Thoracic aorta (tissue), 2 donors: Measurements from ENCODE around the gene DNAH17. TPM values are rescaled to one million over a fixed set of nuclear protein-coding genes. Genes with fewer than 3 reads are reported as not detected.

Experiments used
- ATAC-seq: fragments of 150-250 bp; one replicate; pipeline ENCODE4 v1.8.0; 2017; ENCODE audit warnings: low read depth; ENCODE audit not compliant: insufficient number of reproducible peaks, low FRiP score
- DNase-seq: peaks from one replicate; pipeline ENCODE4 v3.0.0-alpha.2; 2020; ENCODE audit warnings: low spot score
- H3K27ac ChIP-seq, 2 donors: fragments of 200-600 bp; sonication (generic); 1 replicate in 1 of 2; 2 replicates in 1 of 2; pipeline ENCODE4 v1.5.1; 2016; ENCODE audit warnings: mild to moderate bottlenecking in 2 of 2, moderate library complexity in 2 of 2
- H3K27me3 ChIP-seq: fragments of 200-600 bp; sonication (generic); replicated peaks from 2 replicates; pipeline ENCODE4 v1.6.0; 2016; ENCODE audit warnings: mild to moderate bottlenecking; ENCODE audit not compliant: insufficient read depth
- H3K36me3 ChIP-seq: fragments of 200-600 bp; sonication (generic); one replicate; pipeline ENCODE4 v1.5.1; 2016
- H3K4me1 ChIP-seq, 2 donors: fragments of 200-600 bp; sonication (generic); 1 replicate in 1 of 2; 2 replicates in 1 of 2; pipeline versions ENCODE4 v1.5.1 to v1.6.0; 2016; ENCODE audit warnings: low read depth in 2 of 2, mild to moderate bottlenecking in 1 of 2; ENCODE audit not compliant: control insufficient read depth in 1 of 2
- H3K4me3 ChIP-seq: fragments of 200-600 bp; sonication (generic); 2 replicates; pipeline ENCODE4 v1.5.1; 2016; ENCODE audit warnings: mild to moderate bottlenecking
- H3K9me3 ChIP-seq: fragments of 200-600 bp; sonication (generic); 2 replicates; pipeline ENCODE4 v1.5.1; 2016
- total RNA-seq, 2 donors: library from RNA; depleted of rRNA; stranded (reverse); fragments of >200 nt; gene quantifications; one replicate each; pipeline versions ENCODE4 v1.1.0 to v1.2.3, GENCODE V29; 2016
- TF ChIP-seq, protein P1 (sequence below): fragments of 200-600 bp; sonication (generic); IDR thresholded peaks from one replicate; pipeline ENCODE4 v1.5.1; 2019; ENCODE audit warnings: antibody characterized with exemption

DNAH17 gene
- total RNA-seq, 2 donors from 2014 or later = 0.14 TPM

DNA sequence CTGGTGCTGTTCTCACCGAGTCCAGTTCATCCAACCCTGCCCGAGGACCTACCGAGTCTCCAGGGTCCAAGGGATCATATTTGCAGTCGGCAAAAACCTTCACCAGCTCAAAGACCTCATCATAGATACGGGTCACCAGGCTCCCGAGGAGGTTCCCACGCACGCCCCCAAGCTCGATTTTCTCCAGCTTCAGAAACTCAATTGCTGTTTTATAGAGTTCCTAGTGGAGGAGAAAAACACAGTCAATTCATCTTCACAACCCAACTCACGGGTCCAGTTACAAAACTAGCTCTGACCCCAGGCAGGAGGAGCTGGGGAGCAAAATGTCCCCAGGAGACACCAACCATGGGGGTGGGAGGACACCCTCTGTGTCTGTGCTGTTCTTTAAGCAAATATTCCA, 10.2 kb downstream of the DNAH17 start:
- no peaks in the 10 kb centered on the region for H3K9me3 ChIP-seq
- ATAC-seq (no peak), DNase-seq (no peak)
- H3K27ac ChIP-seq = no peak overlapping the region
- no peaks in the 10 kb centered on the region for H3K4me1 ChIP-seq
- TF ChIP-seq, protein P1, sequence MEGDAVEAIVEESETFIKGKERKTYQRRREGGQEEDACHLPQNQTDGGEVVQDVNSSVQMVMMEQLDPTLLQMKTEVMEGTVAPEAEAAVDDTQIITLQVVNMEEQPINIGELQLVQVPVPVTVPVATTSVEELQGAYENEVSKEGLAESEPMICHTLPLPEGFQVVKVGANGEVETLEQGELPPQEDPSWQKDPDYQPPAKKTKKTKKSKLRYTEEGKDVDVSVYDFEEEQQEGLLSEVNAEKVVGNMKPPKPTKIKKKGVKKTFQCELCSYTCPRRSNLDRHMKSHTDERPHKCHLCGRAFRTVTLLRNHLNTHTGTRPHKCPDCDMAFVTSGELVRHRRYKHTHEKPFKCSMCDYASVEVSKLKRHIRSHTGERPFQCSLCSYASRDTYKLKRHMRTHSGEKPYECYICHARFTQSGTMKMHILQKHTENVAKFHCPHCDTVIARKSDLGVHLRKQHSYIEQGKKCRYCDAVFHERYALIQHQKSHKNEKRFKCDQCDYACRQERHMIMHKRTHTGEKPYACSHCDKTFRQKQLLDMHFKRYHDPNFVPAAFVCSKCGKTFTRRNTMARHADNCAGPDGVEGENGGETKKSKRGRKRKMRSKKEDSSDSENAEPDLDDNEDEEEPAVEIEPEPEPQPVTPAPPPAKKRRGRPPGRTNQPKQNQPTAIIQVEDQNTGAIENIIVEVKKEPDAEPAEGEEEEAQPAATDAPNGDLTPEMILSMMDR = no peak
- H3K36me3 ChIP-seq = no peaks in the 10 kb centered on the region
- H3K4me3 ChIP-seq = no peak overlapping the region
- H3K27me3 ChIP-seq = no peaks in the 10 kb centered on the region

DNA sequence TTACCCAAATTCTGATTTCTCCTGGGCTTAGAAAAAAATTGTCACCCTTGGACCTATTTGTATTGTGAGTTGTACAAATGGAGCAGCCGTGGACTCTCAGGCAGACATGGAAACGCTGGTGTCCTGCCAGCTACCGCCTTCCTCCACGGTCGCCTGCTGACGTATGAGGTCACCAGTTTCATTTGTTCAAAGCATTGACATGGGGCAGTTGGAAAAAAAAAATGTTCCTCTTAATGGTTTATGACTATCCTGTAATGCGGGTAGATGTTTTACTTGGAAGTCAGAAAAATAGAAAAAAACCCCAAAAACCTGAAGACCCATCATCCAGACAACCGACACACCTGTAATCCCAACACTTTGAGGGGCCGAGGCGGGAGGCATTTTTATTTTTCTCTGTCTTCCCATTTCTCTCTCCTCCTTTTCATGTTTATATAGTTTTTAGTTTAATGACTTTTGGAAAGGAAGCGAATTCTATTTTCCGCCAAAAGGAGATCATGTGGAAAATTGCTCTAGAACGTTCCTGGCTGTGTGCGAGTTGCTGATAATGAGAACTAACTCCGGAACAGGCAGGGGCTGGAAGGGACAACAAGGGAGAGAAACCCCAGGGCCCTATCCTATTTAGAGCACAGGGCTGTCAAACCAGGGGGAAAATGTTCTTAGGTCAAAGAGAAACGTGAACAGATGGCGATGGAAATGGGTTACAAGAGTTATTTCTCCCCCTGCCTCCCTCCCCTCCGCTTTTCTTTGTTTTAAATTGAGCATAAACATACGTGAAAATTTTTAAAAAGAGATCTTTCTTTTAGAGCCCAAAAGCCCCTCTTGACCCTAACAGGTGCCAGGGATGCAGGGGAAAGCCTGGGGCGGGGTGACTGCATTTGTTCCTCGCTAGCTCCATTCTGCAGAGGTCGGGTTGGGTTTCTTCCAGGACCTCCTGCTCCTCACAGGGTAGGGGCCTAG, 13.7 kb downstream of the DNAH17 start:
- no peak overlapping the region for H3K4me3 ChIP-seq
- ATAC-seq (no peak), DNase-seq (no peak)
- no peaks in the 10 kb centered on the region for H3K4me1 ChIP-seq
- no peak overlapping the region for H3K27ac ChIP-seq
- no peaks in the 10 kb centered on the region for H3K27me3 ChIP-seq
- H3K9me3 ChIP-seq = no peaks in the 10 kb centered on the region
- H3K36me3 ChIP-seq = no peaks in the 10 kb centered on the region
- TF ChIP-seq, protein P1 = no peak

DNA sequence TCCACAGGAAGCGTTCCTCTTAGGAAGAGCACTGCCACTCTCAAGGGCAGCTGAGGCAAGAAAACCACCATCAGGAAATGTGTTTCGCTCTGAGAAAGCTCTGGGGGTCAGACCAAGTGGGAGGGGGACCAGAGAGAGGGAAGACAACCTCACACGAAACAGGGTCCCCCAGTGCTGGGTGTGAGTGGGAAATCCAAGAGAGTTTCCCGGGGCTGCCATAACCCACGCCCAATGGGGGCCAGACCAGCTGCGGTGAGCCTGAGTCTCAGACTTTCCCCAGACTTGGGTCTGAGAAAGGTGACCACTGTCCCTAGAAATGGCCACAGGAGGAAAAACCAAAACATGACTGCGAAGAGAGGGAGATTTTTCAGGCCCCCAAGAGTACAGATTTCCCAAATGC, 14.5 kb downstream of the DNAH17 start:
- ATAC-seq (no peak), DNase-seq (no peak)
- no peaks in the 10 kb centered on the region for H3K27me3 ChIP-seq
- TF ChIP-seq, protein P1 = no peak
- no peaks in the 10 kb centered on the region for H3K9me3 ChIP-seq
- H3K4me3 ChIP-seq = no peak overlapping the region
- H3K36me3 ChIP-seq = no peaks in the 10 kb centered on the region
- no peak overlapping the region for H3K27ac ChIP-seq
- H3K4me1 ChIP-seq = no peaks in the 10 kb centered on the region

DNA sequence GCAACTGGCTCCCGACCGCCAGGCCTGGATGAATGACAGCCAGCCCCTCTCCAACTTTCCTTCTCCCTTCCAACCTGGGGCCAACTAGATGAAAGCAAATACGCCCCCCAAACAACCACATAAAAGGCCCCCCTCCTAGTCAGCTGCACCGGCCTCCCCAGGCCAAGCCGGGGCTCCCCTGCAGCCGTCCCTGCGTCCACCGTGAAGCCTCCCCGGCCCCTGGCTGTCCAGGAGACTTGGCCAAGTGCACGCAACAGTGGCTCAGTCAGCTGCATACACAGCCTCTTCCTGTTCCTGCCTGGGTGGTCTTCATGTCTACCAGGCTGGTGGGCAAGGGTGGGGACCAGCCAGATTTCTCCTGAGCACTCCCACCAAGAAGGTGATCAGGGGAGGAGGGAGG, 16.0 kb downstream of the DNAH17 start:
- no peaks in the 10 kb centered on the region for H3K9me3 ChIP-seq
- TF ChIP-seq, protein P1 = no peak
- ATAC-seq (no peak), DNase-seq (no peak)
- H3K4me3 ChIP-seq = no peak overlapping the region
- H3K27ac ChIP-seq = no peak overlapping the region
- H3K27me3 ChIP-seq = no peaks in the 10 kb centered on the region
- no peaks in the 10 kb centered on the region for H3K36me3 ChIP-seq
- no peaks in the 10 kb centered on the region for H3K4me1 ChIP-seq

DNA sequence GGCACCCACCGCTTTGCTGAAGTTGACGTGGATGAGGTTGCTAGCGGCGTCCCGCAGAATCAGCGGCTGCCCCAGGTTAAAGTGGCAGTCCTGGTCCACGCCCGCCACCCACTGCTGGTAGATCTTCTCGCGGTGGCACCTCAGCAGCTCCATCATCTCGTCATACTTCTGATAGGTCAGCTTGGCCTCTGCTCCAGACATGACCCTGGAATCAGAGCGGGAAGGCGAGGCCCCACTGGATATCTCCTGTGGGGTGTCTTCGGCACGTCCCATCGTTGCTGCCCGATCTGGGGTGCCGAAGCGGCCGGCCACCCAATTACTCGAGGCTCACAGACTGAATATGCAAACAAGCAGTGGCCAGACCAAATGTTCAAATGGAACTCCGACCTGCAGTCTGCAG, 16.5 kb downstream of the DNAH17 start:
- H3K27ac ChIP-seq = no peak overlapping the region
- no peaks in the 10 kb centered on the region for H3K36me3 ChIP-seq
- no peaks in the 10 kb centered on the region for H3K9me3 ChIP-seq
- no peak overlapping the region for H3K4me3 ChIP-seq
- H3K27me3 ChIP-seq = no peaks in the 10 kb centered on the region
- DNase-seq (no peak), ATAC-seq (no peak)
- H3K4me1 ChIP-seq = no peaks in the 10 kb centered on the region
- TF ChIP-seq, protein P1 = no peak
